GM19438 (cell line): ENCODE data around the gene PRKN.

Experiments used
- ATAC-seq: cut with Tn5 transposase; IDR thresholded peaks from one replicate; pipeline ENCODE4 v1.9.1; 2021; ENCODE audit warnings: low read depth; ENCODE audit not compliant: unreplicated experiment

PRKN gene

DNA sequence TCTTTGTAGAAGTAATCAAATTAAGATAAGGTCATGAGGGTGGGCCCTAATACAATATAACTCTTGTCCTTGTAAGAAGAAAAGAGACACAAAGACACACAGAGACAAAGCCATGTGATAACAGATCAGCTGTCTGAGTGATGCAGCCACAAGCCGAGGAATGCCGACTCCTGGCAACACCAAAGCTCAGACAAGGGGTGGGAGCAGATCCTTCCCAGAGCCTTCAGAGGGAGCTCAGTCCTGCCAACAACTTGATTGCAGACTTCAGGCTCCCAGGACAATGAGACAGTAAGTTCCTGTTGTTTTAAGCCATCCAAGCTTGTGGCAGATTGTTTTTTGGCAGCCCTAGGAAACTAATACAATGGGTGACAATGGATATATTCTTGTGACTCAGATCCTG is 1128.7 kb downstream of the PRKN start:
- ATAC-seq = no peak

DNA sequence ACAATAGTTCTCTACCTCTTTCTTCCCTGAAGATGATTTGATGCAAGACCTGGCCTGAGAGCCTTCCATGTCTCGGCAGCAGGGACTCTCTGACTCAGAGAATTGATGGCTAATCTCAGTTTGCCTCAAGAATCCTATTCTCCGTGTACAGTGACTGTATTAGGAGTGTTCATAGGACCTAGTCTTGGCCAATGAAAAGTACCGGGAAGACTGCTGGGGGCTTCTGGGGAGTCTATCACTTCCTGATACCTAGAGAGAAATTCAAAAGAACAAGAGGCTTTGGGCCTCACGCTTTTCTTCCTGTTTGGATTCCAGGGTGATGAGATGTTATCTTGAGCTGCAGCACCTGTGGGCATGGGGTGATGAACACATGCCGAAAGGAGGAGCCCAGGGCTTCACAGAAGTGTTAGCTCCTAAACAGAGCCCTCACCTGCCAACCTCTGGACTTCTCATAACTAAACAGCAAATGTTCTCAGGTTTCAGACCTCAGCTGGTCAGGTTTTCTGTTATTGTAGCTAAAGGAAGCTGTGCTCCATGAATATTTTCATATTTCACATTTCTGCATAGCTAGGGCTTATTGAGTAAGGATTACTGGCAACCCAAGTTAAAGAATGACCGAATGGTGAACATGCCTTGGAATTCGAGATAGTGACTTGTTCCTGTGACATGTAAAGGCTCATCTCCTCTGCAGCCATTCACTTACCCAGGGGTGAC is 1130.6 kb downstream of the PRKN start:
- ATAC-seq = no peak

DNA sequence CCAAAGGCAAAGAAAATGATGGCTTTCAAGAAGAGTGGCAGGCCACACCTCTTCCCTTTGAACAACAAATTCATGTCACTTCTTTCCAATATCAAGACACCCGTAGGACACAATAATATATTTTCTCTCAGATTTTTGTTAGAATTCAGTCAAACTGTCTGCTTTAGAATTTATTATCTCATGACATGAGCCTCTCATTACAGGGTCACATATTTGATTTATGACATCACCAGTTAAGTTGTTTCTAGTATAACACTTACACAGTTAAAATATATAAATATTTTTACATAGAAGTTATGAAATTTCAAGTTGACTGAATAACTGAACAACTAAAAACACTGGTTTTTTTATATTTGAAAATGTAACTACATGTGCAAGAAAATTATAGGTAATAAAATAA is 1133.2 kb downstream of the PRKN start:
- ATAC-seq = no peak

DNA sequence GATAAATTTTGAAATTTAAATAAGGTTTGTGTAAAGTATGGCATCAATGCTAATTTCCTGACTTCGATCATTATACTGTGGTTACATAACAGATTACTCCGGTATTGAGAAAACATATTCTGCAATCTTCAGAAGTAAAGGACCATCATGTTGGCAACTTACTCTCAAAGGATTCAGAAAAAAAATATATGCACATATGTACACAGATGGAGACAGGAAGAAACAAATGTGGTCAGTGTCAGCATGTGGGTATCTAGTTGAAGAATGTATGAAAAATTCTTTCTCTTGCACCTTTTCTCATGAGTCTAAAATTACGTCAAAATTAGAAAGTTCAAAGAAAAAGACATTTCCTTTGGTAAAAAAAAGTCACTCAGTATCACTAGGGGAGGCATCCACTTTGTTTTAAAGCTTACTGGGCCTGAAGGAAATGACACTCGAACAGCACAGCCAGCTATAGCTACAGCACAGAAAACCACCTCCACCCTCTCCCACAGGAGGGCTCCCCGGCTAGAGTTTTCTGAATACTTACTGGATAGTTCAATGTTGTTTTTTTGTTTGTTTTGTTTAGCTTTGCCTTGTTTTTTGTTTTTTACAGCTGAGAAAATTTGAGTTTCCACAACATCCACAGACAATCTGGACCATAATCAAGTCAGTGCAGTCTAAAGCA is 1136.5 kb downstream of the PRKN start:
- no peak for ATAC-seq

DNA sequence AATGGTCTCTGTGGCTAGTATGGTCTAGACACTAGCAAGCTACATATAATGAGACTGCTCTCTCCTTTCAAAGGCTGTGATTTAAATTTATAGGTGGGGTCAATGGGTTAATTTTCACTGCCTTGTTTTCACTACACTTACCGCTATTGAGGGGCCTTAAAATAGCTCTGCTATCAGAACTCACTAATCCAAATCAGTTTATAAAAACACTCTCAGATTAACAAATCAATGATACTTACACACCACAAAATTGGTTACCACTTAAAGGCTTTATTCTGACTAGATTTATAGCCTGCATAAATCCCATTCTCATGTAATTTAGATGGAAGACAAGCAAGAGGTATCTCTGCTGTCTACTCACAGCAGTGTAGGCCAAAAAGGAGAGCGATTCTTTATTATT is 1140.7 kb downstream of the PRKN start:
- no peak for ATAC-seq

DNA sequence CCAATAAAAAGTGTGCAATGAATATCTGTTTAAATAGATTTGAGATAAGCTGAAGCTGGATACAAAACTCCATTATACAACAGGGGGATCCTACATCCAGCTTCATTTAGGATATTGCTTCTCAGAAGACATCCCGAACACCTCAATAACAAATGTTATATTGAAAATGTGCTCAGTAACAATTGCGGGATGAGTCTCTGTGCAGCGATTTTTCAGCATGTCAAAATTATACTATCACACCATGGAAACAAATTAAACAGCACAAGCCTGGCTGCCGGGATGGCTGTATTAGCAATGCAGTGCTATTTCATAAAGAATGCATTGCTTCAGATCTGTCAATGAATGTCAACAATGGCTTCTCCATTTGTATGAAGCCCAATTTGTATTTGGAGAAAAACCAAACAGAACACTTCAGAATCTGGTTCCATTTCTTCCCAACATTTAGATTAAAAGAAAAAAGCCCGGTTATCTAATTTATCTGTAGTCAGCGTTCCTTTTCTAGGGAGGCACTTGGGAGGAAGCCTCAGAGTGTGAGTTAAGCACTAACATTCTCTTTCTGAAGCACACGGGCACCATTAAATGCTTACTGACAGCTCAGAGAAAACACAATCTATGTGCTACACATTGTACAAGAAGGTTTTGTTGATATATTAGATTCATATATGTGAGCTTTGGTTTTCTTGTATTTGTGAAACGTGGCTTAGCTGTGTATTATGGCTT is 1142.8 kb downstream of the PRKN start:
- ATAC-seq = no peak

DNA sequence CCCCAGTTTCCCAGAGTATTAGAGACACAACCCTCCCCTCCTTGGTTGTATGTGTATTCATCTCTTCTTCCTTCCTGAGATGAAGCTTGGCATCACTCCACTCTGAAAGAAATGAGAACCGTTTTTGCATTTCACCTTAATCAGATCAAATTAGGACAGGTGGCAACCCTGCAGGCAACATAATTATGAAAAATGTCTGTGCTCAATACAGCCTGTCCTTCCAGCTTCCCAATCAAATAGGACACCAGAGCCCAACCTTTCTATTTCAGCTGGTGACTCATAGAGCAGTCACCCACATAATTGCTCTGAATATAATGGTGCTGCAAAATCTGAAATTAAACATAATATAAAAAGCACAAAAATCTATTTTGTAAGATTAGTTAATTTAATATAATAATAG is 1143.5 kb downstream of the PRKN start:
- no peak for ATAC-seq

DNA sequence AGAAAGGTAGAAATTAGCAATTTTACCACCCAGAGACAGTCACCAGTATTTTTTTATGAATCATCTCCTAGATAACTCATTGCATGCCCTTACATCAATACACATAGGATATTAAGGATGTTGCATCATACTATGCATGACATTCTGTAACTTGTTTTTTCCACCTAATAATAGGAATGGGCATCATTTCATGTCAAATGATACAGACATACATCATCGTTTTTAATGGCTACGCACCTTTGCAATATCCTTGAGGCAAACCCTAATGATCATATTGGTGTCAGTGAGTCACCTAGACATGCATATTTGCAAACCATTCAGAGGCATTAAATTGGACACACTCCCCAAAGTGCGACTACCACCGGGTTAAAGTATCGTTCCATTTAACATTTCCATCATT is 1144.0 kb downstream of the PRKN start:
- no peak for ATAC-seq

DNA sequence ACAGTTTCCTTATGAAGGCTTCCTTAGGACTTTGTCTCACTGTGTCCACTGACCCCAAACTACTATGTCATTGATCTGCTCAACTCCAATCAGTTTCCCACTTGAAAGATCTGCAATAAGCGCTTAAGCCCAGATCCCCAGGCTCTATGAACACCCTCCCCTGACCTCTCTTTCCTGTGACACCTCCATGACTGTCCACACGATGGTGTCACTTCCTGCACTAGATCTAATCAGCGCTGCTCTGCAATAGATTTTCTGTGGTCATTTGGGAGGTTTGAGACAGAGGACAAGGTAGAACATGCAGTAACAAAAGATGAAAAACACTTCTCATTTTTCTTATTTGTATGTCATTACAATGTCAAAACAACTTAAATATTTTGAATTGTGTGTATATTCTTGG is 1149.1 kb downstream of the PRKN start:
- ATAC-seq = no peak

DNA sequence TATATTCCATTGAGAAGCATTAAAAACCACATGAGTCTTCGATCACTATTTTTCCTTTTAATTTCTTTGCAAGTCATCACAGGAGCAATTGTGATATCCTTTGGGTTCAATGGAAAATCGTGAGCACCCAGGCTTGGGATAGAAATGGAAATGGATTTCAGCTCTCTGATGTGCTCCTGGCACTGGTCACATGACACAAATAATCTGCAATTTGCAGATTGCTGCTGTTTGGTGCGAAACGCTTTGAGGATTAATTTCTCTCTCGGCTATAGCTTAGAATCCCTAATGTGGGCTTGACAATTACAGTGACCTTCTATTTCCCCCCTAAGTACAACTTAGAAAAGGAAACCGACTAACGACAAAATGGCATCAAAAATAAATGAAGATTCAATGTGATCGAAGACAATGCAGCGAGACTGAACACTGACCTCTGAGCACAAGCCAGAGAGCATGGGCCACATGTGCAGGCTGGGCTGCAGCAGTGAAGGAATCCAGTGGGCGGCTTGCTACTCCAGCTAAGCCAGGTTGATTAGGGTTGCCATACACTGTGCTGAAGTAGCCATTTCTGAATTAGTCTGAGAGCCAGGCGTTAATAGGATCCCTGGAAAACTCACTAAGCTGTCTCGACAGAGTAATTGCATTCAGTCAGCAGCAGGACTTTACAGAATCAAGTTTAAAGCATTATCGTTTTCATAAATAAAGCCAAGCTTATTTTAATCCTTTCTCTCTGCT is 1151.9 kb downstream of the PRKN start:
- no peak for ATAC-seq

DNA sequence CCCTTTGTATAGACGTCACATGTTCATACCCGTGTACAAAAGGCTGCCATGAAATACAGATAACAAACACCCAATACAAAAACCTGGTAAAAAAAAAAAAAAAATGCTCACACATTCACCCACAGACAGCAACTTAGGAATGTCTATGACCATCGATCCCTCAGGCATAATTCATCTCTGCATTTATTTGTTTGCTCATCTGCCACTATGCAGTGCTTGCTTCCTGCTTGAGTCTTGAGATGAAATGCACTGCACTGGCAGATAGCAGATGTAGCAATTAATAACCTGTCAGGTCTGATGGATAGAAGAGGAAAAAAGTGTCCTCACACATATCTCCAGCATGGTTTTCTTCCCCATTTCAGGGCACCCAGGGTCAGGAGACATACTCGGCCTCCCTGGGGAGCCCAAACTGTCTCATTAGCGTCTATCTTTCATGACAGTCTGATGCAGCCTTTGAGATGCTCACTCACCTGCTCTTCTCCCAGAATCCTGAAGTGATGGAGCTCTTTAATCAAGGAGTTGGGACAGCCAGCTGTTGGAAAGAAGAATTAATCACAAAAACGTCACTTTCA is 1158.6 kb downstream of the PRKN start:
- ATAC-seq = no peak

DNA sequence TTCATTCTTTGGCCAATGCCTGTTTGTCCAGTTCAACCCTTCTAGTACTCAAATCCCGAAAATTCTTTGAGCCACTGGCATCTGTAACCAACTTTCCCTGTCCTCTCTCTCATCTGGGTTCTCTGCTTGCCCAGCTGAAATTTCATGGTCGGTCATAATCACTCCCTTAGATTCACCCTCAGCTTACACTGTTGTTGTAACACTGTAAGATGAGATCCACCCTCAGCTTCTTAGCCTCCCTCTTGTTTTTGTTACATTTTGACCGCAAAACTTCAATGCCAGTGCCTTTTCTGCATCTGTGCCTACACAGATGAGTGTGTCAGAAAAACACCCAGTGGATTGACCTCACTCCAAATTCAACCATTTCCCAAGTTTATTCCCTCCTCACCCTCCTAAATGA is 1162.6 kb downstream of the PRKN start:
- no peak for ATAC-seq

DNA sequence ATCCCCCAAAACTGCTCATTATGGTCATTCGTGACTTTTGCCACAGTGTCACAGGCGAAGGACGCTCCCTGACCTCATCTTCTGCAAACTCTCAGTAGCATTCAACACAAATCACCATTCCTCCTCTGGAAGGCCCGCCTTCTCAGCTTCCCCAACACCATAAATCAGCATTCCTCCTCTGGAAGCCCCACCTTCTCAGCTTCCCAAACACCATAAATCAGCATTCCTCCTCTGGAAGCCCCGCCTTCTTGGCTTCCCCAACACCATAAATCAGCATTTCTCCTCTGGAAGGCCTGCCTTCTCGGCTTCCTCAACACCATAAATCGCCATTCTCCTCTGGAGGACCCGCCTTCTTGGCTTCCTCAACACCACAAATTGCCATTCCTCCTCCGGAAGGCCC is 1165.7 kb downstream of the PRKN start:
- ATAC-seq = no peak

DNA sequence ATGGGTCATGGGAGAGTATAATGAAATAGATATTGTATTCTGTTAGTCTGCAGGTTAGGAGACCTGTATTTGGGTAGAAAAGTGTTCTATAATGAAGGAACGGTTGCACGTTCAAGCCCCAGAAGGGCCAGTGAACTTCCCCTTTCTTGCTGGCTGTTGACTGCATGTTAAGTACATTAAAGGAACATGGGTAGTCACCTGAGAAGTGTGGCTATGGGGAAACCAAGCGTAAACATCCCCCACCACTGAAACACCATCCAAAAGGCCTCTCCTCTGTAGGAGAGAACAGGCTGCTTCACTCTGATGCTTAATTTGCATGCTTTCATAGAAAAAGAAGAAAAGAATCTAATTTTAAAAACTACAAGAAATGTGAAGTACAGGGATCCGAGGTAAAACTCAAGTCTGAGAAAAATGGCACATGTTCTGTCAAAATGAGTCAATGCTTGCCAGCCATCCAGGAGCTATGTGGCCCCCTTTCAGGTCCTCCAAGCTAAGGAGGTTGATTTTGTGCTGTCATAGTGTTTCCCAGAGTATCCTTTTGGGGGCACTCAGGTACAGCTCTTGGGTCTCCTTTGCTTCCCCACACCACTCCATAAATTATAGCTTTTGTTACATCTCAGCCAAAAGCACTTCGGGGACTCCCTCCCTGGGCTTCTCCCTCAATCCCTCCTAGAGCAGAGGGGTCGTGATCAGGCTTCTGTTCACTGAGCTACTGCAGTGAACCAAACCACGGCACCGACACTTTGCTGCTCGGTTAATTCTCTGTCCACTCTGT is 1170.0 kb downstream of the PRKN start:
- no peak for ATAC-seq

DNA sequence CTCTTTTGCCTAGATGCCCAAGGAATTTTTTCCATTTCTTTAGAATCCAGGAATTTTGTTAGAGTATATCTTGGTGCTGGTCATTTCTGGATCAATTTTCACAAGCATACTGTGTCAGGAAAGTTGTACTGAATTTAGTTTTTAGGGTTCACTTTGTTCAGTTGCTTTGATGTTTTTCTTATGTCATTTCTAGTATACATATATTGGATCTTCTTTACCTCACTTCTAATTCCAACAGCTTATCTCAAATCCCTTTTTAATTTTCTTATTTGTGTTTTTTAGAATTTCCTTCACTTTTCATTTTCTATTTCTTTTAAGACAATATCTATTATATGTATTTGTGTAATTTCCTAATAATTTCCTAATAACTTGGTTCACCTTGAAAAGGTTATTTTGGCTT is 1172.7 kb downstream of the PRKN start:
- no peak for ATAC-seq

DNA sequence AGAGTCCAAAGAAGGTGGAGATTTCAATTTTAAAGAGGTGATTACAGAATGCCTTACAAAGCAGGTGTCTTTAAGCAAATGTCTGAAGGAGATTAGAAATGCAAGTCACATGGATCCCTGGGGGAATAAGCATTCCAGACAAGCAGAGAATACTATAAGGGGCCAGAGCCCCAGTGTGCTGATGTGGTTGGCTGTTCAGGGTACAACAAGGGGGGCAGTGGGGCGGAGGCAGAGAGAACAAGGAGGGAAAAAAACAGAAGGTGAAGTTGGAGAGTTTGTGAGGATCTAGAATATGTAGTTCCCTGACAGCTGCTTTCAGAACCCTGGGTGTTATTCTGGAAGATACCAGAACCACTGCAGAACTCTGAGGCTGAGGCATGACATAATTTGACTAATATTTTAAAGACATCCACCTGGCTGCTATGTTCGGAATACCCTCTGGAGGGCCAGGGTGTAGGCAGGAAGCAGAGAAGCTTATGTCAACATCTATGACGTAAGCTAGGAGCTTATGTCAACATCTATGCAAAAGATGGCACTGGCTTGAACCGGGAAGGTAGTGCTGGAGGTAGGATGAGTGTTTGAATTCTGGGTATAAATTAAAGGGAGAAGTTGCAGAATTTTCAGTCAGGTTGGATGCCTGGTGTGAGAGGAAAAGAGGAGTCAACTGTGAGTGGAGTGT is 1177.5 kb downstream of the PRKN start:
- ATAC-seq = no peak

DNA sequence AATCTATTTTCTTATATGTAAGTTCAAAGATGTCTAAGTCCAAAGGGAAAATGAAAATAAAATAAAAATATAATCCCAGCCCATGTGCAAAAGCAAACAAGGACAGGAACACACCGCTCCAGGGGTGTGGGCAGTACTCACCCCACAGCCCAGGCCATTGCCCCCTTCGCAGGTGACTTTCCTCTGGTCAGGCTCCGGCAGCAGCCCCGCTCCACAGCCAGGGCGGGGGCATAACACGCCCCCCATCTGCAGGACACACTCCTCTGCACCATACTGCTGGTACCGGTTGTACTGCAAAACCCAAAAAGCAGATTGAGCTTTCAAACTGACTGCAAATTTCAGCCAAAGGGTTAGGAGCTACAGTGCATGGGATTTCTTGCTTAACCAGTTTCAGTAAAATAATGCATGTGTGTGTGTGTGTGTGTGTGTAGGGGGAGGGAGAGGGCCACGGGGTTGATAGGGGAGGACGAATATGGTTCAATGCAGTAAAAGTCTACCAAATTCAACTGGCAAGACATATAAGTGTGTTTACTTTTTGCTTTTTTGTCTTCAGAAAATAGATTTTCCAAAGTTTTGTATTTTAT is 1178.8 kb downstream of the PRKN start:
- no peak for ATAC-seq

DNA sequence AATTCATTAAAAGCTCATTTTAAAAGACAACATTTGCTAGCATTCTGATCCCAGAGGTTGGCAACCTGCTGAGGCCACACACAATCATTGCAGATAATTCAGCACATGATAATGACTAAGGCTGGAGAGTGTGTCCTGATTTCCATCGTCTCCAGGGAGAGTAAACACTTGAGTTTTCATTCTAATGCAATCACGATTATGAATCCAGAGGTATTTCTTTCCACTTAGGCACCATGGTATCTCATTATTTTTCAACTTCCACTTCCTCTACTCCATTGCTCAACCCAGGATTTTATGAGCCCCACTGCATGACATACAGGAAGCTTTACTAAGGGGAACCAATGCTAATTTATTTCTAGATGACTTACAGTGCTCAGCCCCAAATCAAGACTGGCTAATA is 1179.9 kb downstream of the PRKN start:
- no peak for ATAC-seq

DNA sequence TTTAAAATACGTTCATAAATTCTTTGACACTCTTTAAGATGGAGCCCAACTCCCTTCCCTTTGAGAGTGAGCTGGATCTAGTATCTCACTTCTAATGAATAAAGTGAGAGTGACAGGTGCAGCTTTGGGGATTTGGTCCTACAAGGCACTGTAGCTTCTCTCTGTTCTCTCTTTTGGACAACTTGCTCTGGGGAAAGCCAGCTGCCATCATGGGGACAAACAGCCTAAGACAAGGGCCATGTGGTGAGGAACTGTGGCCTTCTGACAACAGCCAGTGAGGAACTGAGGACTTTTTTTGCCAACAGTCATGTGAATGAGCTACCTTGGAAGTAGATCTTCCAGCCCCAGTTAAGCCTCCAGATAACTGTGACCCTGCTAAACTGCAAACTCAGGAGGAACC is 1180.9 kb downstream of the PRKN start:
- no peak for ATAC-seq
